Stimulated activated CD4-positive, alpha-beta T cell treated with anti-CD3 and anti-CD28 coated beads, Interleukin-12 subunit alpha, Interleukin-12 subunit beta, amount 100 ng/mL, for 48 hours (primary cell): Measurements from ENCODE around the gene RSL1D1.

Experiments
- DNase-seq, 3 donors: peaks; one replicate each; pipeline ENCODE4 v3.0.0-alpha.2; 2020; ENCODE audit warnings: low read depth in 2 of 3, low spot score in 1 of 3

The RSL1D1 gene

GRCh38 chr16:11851294-11852091 is at the start of gene RSL1D1:
Gene RSL1D1, minus strand, starts transcription at chr16:11851542. Its CDS starts 30 bp downstream, at chr16:11851512.
- DNase-seq = peak; percentile 86 to 94 (median 87)

DNA sequence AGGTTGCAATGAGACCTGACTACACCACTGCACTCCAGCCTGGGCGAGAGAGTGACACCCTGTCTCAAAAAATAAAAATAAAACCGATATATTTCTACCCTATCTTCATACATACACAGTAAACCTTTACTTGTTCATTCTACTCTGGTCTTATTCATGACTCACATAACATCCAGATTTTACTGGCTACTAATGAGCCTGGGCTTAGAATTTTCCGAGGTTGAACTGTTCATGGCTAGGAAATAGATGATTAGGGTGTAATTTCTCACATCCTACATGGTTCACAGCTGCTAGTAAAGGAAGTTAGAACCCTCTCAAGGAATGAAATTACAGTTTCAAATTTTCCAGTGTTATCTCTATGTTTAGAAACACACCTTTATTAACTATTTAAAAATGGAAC is 49.7 kb upstream of the RSL1D1 start:
- DNase-seq = no peak

GRCh38 chr16:11896486-11897176 is 45.3 kb upstream of the RSL1D1 start:
- no peak for DNase-seq

GRCh38 chr16:11893571-11893970 is 42.2 kb upstream of the RSL1D1 start:
- DNase-seq = no peak

DNA sequence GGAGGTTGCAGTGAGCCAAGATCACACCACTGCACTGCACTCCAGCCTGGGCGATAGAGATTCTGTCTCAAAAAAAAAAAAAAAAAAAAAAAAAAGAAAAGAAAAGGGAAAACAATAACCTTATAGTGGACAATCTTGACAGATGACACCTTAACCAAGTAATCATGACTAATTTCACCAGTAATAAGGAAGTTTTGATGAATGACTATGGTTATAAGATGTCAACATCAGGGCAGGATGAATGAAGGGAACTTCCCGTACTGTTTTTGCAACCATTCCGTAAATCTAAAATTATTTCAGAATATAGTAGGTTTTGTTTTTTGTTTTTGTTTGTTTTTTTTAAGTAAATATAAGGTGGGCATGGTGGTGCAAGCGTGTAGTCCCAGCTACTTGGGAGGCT is 41.4 kb upstream of the RSL1D1 start:
- no peak for DNase-seq

DNA sequence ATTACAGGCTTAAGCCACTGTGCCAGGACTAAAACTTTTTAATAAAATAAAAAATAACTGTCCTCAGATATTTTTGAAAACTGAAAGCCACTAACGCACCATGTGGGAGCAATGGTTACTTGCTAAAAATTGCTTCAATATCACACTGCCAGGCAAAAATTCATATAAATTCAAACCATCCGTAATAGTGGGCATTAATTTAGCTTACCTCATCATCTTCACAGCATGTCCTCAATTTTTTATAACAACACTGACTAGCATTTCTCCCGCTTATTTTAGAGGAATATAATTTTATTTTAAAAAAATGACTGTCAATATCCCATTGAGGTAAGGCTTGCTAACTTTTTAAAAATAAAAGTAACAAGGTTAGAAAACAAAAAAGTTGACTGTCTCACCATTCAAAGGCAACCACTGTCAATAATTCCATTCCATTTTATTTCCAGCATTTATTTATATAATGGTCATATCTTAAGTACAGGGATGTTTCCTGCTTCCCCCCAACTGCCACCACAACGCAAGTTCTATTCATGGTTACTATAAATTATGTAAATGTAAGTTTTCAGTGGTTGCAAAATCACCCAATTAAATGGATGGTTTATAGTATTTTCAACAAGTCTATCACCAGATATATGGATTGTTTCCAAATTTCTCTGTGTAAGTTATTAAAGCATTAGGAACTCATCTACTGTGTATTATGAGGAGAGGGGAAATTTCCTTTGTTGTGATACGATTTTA is 39.1 kb upstream of the RSL1D1 start:
- no peak for DNase-seq

DNA sequence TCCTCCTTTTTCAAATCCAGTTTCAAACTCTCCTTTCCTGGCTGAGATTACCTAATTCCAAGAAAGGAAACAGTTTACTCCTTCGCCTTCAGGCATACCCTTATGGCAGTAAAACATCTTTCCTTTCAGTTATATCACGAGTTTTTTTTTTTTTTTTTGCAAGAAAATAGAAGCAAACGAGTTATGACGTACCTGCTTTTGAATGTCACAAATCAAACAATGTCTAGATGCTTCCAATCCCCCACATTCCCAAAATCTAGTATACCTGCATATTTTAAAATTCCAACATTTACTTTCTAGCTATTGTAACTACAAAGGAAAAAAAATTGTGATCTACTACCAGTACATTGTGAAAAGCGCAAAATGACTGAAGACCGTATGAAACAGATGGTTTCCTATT is 35.5 kb upstream of the RSL1D1 start:
- no peak for DNase-seq

DNA sequence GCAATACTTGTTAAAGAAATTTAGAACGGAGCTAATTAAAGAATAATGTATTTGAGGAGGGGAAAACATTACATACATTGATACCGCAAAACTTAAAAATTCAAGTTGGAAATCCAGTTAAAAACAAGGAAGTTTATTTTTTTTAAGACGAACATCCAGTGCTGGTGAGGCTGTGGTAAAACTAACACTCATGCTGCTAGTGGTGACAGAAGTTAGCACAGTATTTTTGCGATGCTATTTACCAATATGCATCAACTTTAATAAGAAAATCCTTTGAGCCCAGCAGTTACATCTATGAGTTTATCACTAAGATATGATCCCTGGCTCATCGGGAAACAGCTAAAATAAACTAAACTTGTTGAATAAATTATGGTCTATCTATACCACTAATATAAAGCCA is 32.7 kb upstream of the RSL1D1 start:
- DNase-seq = no peak

- no peak for DNase-seq
Observed at GRCh38 chr16:11880007-11880406, 28.7 kb upstream of the RSL1D1 start.

GRCh38 chr16:11877374-11877773 is 26.0 kb upstream of the RSL1D1 start:
- DNase-seq = no peak

GRCh38 chr16:11876306-11876705 is 25.0 kb upstream of the RSL1D1 start:
- DNase-seq = no peak

GRCh38 chr16:11875721-11876120 is 24.4 kb upstream of the RSL1D1 start:
- DNase-seq = no peak

DNA sequence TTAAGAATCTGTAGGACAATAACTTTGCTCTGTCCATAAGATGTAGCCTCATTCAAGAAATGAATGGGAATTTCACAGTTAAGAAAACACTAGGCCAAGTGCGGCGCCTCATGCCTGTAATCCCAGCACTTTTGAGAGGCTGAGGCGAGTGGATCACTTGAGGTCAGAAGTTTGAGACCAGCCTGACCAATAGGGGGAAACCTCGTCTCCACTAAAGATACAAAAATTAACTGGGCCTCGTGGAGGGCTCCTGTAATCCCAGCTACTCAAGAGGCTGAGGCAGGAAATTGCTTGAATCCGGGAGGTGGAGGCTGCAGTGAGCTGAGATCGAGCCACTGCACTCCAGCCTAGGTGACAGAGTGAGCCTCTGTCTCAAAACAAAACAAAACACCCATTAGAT is 19.9 kb upstream of the RSL1D1 start:
- DNase-seq = no peak

GRCh38 chr16:11870399-11870798 is 19.1 kb upstream of the RSL1D1 start:
- no peak for DNase-seq

GRCh38 chr16:11869353-11870228 is 18.2 kb upstream of the RSL1D1 start:
- no peak for DNase-seq

DNA sequence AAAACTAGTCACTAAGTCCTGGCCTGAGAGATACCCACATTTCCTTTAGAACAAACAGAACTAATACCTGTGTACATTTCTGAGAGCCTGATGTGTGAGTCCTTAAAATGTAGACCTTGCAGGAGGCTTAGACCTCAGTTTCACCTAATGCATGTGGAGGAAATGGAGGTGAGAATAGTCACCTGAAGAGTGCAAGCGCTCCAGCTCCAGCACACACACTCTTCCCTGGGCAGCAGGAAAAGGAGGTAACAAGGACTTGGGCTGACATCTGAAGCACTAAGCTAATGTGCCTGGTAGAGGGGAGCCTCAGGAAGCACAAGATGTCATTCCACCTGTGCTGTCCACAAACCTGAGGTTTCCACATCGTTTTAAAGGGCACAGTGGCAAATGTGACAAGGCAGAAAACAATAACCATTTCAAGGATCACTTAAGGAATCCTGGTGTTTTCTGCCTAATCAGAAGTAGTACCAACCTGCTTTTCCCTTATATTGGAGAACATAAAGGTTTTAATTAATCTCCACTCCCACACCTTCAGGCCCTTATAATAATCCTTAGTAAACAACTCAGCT is 17.2 kb upstream of the RSL1D1 start:
- DNase-seq = no peak

GRCh38 chr16:11862489-11862888 is 11.1 kb upstream of the RSL1D1 start:
- no peak for DNase-seq

- DNase-seq = no peak
Observed at GRCh38 chr16:11857161-11857560, 5.8 kb upstream of the RSL1D1 start.

DNA sequence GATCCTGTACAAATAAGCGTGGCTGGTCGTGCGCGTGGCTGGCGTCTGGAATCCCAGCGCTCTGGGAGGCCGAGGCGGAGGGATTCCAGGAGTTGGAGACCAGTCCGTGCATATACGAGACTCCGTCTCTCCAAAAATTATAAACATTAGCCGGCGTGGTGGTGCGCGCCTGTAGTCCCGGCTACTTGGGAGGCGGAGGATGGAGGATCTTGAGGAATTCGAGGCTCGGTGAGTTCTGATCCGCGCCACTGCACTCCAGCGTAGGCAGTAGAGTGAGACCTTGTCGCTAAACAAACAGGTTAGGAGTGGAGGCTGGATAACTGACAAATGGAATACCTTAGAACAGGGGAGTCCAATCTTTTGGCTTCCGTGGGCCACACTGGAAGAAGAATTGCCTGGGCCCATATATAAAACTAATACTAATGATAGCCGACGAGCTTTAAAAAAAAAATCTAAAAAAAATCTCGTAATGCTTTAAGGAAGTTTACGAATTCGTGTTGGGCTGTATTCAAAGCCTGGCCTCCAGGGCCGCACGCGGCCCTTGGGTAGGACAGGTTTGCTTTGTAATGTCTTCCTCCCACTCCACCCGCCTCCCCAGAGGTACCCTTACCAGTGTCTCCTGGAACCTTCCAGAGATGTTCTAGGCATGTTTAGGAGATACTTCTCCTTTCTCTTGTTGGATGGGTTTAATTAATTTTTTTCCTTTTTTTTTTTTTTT is 909 bp upstream of the RSL1D1 start:
- DNase-seq = no peak

- DNase-seq = no peak
Observed at GRCh38 chr16:11848842-11849241, 2.5 kb downstream of the RSL1D1 start.
